ENCODE data around the gene PRKAA1. TPM values are rescaled to one million over a fixed set of nuclear protein-coding genes. Genes with fewer than 3 reads are reported as not detected.

The PRKAA1 gene
- total RNA-seq, 1 experiment from 2014 or later = 28.8 TPM

- no peak overlapping the region for H2BK12ac ChIP-seq (ENCODE audit: insufficient read length, low read depth, low read length)
- TF ChIP-seq, protein P1, sequence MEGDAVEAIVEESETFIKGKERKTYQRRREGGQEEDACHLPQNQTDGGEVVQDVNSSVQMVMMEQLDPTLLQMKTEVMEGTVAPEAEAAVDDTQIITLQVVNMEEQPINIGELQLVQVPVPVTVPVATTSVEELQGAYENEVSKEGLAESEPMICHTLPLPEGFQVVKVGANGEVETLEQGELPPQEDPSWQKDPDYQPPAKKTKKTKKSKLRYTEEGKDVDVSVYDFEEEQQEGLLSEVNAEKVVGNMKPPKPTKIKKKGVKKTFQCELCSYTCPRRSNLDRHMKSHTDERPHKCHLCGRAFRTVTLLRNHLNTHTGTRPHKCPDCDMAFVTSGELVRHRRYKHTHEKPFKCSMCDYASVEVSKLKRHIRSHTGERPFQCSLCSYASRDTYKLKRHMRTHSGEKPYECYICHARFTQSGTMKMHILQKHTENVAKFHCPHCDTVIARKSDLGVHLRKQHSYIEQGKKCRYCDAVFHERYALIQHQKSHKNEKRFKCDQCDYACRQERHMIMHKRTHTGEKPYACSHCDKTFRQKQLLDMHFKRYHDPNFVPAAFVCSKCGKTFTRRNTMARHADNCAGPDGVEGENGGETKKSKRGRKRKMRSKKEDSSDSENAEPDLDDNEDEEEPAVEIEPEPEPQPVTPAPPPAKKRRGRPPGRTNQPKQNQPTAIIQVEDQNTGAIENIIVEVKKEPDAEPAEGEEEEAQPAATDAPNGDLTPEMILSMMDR (conservative IDR thresholded peaks at IDR 0.05) = no peak
- no peak overlapping the region for H3K56ac ChIP-seq (ENCODE audit: insufficient read length, low read depth, low read length)
- no peak overlapping the region for H2BK5ac ChIP-seq (ENCODE audit: insufficient read length, low read length)
- no peak overlapping the region for H2AK5ac ChIP-seq (ENCODE audit: insufficient read length, low read length)
- Mint-ChIP-seq H3K4me3 (no peak overlapping the region), H3K9me3 (no peaks in the 10 kb centered on the region; a peak in 1 of 5 replicates), H3K27ac (no peak overlapping the region), H3K4me1 (no peaks in the 10 kb centered on the region), H3K36me3 (ENCODE audit: insufficient read depth in 1 of 3, low read depth in 3 of 3) (peaks cover 0 to 8% (median 5%) of the 10 kb centered on the region in 3 experiments; a peak in 3 of 7 replicates), H3K27me3 (ENCODE audit: low read depth) (no peaks in the 10 kb centered on the region)
- H3K14ac ChIP-seq (ENCODE audit: insufficient read depth, low read length) = no peak overlapping the region
- no peak overlapping the region for H2AFZ ChIP-seq (ENCODE audit: low read length)
- H3K9me3 ChIP-seq (ENCODE audit: control insufficient read depth, low read depth, low read length) = no peaks in the 10 kb centered on the region
- no peaks in the 10 kb centered on the region for H3K27me3 ChIP-seq (ENCODE audit: insufficient read depth, low read length)
- no peak overlapping the region for H4K8ac ChIP-seq (replicated peaks; ENCODE audit: insufficient read length, low read depth, low read length)
- no peaks in the 10 kb centered on the region for H4K20me1 ChIP-seq (ENCODE audit: control insufficient read depth, insufficient read depth, insufficient read length)
- no peak for DNase-seq
- H3T11ph ChIP-seq (ENCODE audit: low read length) = no peak overlapping the region
- no peak overlapping the region for H2BK15ac ChIP-seq (ENCODE audit: low read depth, low read length)
- H4K91ac ChIP-seq (ENCODE audit: insufficient read length, low read depth, low read length) = no peak overlapping the region
- no peak overlapping the region for H4K5ac ChIP-seq (ENCODE audit: insufficient read length, low read depth, low read length)
- no peak overlapping the region for H3K18ac ChIP-seq (ENCODE audit: insufficient read length, low read depth, low read length)
- H3K79me1 ChIP-seq (ENCODE audit: insufficient read depth, low read depth, low read length, poor library complexity, severe bottlenecking) = no peaks in the 10 kb centered on the region
- H3K4me1 ChIP-seq (ENCODE audit: insufficient read depth, low read length) = no peaks in the 10 kb centered on the region
- H3K4me2 ChIP-seq (ENCODE audit: insufficient read depth, insufficient read length, low read length) = peak overlapping the region; percentile 93
- no peak overlapping the region for H3K23ac ChIP-seq (ENCODE audit: insufficient read length, low read depth, low read length)
- H3K27ac ChIP-seq (ENCODE audit: insufficient read length, low read depth, low read length) = no peak overlapping the region
- H3K4ac ChIP-seq (ENCODE audit: low read depth, low read length) = no peak overlapping the region
- peak overlapping the region; percentile 4 for H3K9ac ChIP-seq (ENCODE audit: extremely low read depth, insufficient read length, low read length)
- no peaks in the 10 kb centered on the region; the same call in 1 of the 2 replicates for H3K79me2 ChIP-seq (ENCODE audit: insufficient read depth, low read length)
- H2BK20ac ChIP-seq (ENCODE audit: low read depth, low read length, poor library complexity, severe bottlenecking) = no peak overlapping the region
- no CpG with 5 or more reads among the region's 6 CpGs for WGBS (ENCODE audit: extremely low coverage, insufficient read length, low lambda C conversion rate)
- no peak overlapping the region for H2BK120ac ChIP-seq (ENCODE audit: low read depth, low read length, poor library complexity, severe bottlenecking)
- H3K23me2 ChIP-seq (ENCODE audit: insufficient read length, low read depth, low read length, poor library complexity, severe bottlenecking) = no peaks in the 10 kb centered on the region
Observed at GRCh38 chr5:40754381-40755092, 43.6 kb downstream of the PRKAA1 start.
